ENCODE results near the gene TMPO. TPM values are rescaled to one million over a fixed set of nuclear protein-coding genes. Genes with fewer than 3 reads are reported as not detected.
"Not testable (repeated sequence)": the region's sequence is repeated elsewhere in the genome, so short reads cannot be mapped to it uniquely, and the experiment has no call there.

TMPO gene
- total and polyA plus RNA-seq, 4 donors, result 20.7 to 149 (median 30.6) TPM

- Histone ChIP-seq H3K9me3 (ENCODE audit: control insufficient read depth in 4 of 4, insufficient read depth in 3 of 4, low read length in 3 of 4) (no peaks in the 10 kb centered on the region), H3K36me3 (ENCODE audit: control insufficient read depth in 4 of 4, insufficient read depth in 4 of 4, low read length in 4 of 4) (peaks cover 5 to 20% (median 14%) of the 10 kb centered on the region in 4 donors), H3K27me3 (ENCODE audit: control insufficient read depth in 3 of 3, insufficient read depth in 3 of 3, low read length in 2 of 3) (no peaks in the 10 kb centered on the region), H3K9ac (ENCODE audit: insufficient read depth in 1 of 2, low read length in 2 of 2) (peak within 1 kb of the TSS; percentile 97 to 99), H3K4me3 (peak within 1 kb of the TSS; percentile 97), H3K4me1 (ENCODE audit: control insufficient read depth in 5 of 5, insufficient read depth in 5 of 5, low read length in 5 of 5) (peaks cover 0 to 16% (median 3%) of the 10 kb centered on the region in 5 donors), H3K27ac (ENCODE audit: low read depth in 1 of 2, low read length in 1 of 2) (peak within 1 kb of the TSS; percentile 96 to 99)
- ATAC-seq (ENCODE audit: insufficient read depth, low FRiP score) (peak; percentile 99), DNase-seq (peak; percentile 98 to 99 (median 98))
- WGBS, 2 donors, result 0% methylated on average over 66 to 67 of the region's 67 CpGs
- no peak for TF ChIP-seq CTCF (IDR thresholded peaks at IDR 0.05; ENCODE audit: control extremely low read depth, extremely low read depth)
Observed at GRCh38 chr12:98593351-98594049, 78.1 kb downstream of the TMPO start, which contains the start of gene SLC25A3. SLC25A3 (plus strand) TSS chr12:98593686; CDS start chr12:98593979, 293 bp downstream.

GRCh38 chr12:98594050-98594835 is 78.9 kb downstream of the TMPO start:
- ATAC-seq (ENCODE audit: insufficient read depth, low FRiP score) (peak; percentile 40), DNase-seq (peak in 2 of 3 donors; percentile 45 to 56)
- no peak for TF ChIP-seq CTCF (IDR thresholded peaks at IDR 0.05; ENCODE audit: control extremely low read depth, extremely low read depth)
- Histone ChIP-seq H3K4me1 (ENCODE audit: control insufficient read depth in 5 of 5, insufficient read depth in 5 of 5, low read length in 5 of 5) (peaks cover 0 to 16% (median 3%) of the 10 kb centered on the region in 5 donors), H3K9ac (ENCODE audit: insufficient read depth in 1 of 2, low read length in 2 of 2) (peak overlapping the region; percentile 97 to 99), H3K36me3 (ENCODE audit: control insufficient read depth in 4 of 4, insufficient read depth in 4 of 4, low read length in 4 of 4) (peaks cover 8 to 21% (median 19%) of the 10 kb centered on the region in 4 donors), H3K27me3 (ENCODE audit: control insufficient read depth in 3 of 3, insufficient read depth in 3 of 3, low read length in 2 of 3) (no peaks in the 10 kb centered on the region), H3K9me3 (ENCODE audit: control insufficient read depth in 4 of 4, insufficient read depth in 3 of 4, low read length in 3 of 4) (no peaks in the 10 kb centered on the region), H3K4me3 (peak overlapping the region; percentile 97), H3K27ac (ENCODE audit: low read depth in 1 of 2, low read length in 1 of 2) (peak overlapping the region; percentile 96 to 99)
- WGBS, 2 donors, result 1% methylated on average over 32 to 35 of the region's 35 CpGs

- TF ChIP-seq CTCF (IDR thresholded peaks at IDR 0.05; ENCODE audit: control extremely low read depth, extremely low read depth), result no peak
- DNase-seq (peak in 2 of 3 donors; percentile 41 to 47), ATAC-seq (ENCODE audit: insufficient read depth, low FRiP score) (no peak)
- Histone ChIP-seq H3K4me3 (peak overlapping the region; percentile 32), H3K27ac (ENCODE audit: low read depth in 1 of 2, low read length in 1 of 2) (peak overlapping the region in 1 of 2 donors; percentile 11), H3K36me3 (ENCODE audit: control insufficient read depth in 4 of 4, insufficient read depth in 4 of 4, low read length in 4 of 4) (peaks cover 16 to 33% (median 25%) of the 10 kb centered on the region in 4 donors), H3K9ac (ENCODE audit: insufficient read depth in 1 of 2, low read length in 2 of 2) (peak overlapping the region; percentile 97 to 99), H3K27me3 (ENCODE audit: control insufficient read depth in 3 of 3, insufficient read depth in 3 of 3, low read length in 2 of 3) (no peaks in the 10 kb centered on the region), H3K4me1 (ENCODE audit: control insufficient read depth in 5 of 5, insufficient read depth in 5 of 5, low read length in 5 of 5) (peaks cover 0 to 16% (median 3%) of the 10 kb centered on the region in 5 donors), H3K9me3 (ENCODE audit: control insufficient read depth in 4 of 4, insufficient read depth in 3 of 4, low read length in 3 of 4) (no peaks in the 10 kb centered on the region)
- WGBS, 2 donors, result 56 to 68% methylated on average over 3 of the region's 3 CpGs
Observed at GRCh38 chr12:98595243-98595988, 80.0 kb downstream of the TMPO start.

- not testable (repeated sequence) for DNase-seq; ATAC-seq (ENCODE audit: insufficient read depth, low FRiP score); H3K27ac ChIP-seq (ENCODE audit: low read depth in 1 of 2, low read length in 1 of 2); H3K4me3 ChIP-seq; H3K9me3 ChIP-seq (ENCODE audit: control insufficient read depth in 4 of 4, insufficient read depth in 3 of 4, low read length in 3 of 4); H3K27me3 ChIP-seq (ENCODE audit: control insufficient read depth in 3 of 3, insufficient read depth in 3 of 3, low read length in 2 of 3); H3K9ac ChIP-seq (ENCODE audit: insufficient read depth in 1 of 2, low read length in 2 of 2)
- WGBS, 2 donors, result 91 to 94% methylated on average over 5 of the region's 5 CpGs
- Histone ChIP-seq H3K4me1 (ENCODE audit: control insufficient read depth in 5 of 5, insufficient read depth in 5 of 5, low read length in 5 of 5) (peaks cover 0 to 16% (median 3%) of the 10 kb centered on the region in 5 donors), H3K36me3 (ENCODE audit: control insufficient read depth in 4 of 4, insufficient read depth in 4 of 4, low read length in 4 of 4) (peaks cover 24 to 44% (median 38%) of the 10 kb centered on the region in 4 donors)
Observed at GRCh38 chr12:98597313-98597712, 81.9 kb downstream of the TMPO start.
